Stimulated activated CD4-positive, alpha-beta T cell treated with anti-CD3 and anti-CD28 coated beads, Interleukin-12 subunit alpha, Interleukin-12 subunit beta, amount 100 ng/mL, for 4 hours (primary cell): ENCODE data around the gene CBLC.

Source experiments
- DNase-seq: peaks from one replicate; pipeline ENCODE4 v3.0.0-alpha.2; 2020

CBLC gene

GRCh38 chr19:44803442-44804428 lies 26.0 kb downstream of the CBLC start:
- no peak for DNase-seq

GRCh38 chr19:44806291-44806690 lies 28.6 kb downstream of the CBLC start:
- DNase-seq, result no peak

- no peak for DNase-seq
Measured at GRCh38 chr19:44807162-44807561, 29.5 kb downstream of the CBLC start.

DNA sequence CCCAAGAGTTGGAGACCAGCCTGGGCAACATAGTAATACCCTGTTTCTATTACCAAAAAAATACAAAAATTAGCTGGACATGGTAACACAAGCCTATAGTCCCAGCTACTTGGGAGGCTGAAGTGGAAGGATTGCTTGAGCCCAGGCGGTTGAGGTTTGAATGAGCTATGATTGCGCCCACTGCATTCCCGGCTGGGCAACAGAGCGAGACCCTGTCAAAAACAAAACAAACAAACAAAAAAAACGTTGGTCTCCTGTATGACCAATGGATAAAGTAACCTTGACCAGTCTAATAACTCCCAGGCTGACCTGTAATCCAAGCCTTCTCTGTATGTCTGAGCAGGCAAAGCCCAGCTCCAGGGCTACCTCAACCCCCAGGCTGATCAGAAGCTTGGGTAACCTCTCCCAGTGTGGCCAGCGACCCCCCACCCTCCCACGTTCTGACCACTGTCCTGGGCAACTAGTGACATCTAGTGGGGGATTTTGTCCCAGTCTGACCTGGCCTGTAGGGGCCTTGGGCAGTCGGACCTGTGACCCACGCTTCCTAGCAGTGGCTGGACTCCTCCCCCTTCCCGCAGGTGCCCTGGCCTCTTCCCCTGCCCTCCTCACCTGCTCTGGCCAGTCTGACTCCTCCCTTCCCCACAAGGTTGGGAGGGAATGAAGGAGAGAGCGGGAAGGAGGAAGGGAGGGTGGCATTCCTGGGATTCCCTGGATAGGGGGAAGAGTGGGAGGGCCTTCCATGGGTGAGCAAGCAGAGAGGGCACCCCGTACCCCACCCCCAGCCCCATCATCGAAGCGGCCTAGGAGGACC lies 30.2 kb downstream of the CBLC start:
- no peak for DNase-seq

- no peak for DNase-seq
Measured at GRCh38 chr19:44808463-44809371, 31.0 kb downstream of the CBLC start, which contains the start of gene BCAM. Gene BCAM (plus strand): TSS chr19:44809103. CDS start chr19:44809125, 22 bp downstream.

- DNase-seq, result no peak
Measured at GRCh38 chr19:44809577-44810233, 32.0 kb downstream of the CBLC start.

- DNase-seq, result no peak
Measured at GRCh38 chr19:44810234-44811121, 32.8 kb downstream of the CBLC start.

- DNase-seq, result no peak
Measured at GRCh38 chr19:44811122-44811419, 33.4 kb downstream of the CBLC start.

GRCh38 chr19:44812142-44812718 lies 34.5 kb downstream of the CBLC start:
- no peak for DNase-seq

GRCh38 chr19:44813070-44813840 lies 35.6 kb downstream of the CBLC start:
- no peak for DNase-seq

DNA sequence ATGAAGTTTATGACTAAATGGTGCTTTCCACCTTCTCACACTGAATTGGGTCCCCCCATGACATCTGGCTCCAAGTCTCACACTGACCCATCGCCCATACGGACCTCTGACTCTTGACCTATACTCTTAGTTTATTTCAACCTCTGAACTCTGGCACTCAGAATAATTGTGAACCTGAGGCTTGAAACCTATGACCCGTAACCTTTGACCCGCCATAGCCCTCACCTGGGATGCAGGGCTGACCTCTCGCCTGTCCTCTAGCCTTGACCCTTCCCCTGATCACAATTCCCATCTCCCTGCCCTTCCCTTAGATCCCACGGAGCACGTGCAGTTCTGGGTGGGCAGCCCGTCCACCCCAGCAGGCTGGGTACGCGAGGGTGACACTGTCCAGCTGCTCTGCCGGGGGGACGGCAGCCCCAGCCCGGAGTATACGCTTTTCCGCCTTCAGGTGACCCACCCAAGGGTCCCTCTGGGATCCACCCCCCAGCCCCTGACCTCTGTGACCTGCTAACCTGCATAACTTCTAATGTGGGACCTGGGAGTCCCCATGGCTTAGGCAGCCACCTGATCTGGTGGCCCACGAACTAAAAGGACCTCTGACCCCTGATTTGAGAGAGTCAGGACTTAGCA lies 36.3 kb downstream of the CBLC start:
- DNase-seq, result no peak

- DNase-seq, result no peak
Measured at GRCh38 chr19:44814517-44814916, 36.8 kb downstream of the CBLC start.

DNA sequence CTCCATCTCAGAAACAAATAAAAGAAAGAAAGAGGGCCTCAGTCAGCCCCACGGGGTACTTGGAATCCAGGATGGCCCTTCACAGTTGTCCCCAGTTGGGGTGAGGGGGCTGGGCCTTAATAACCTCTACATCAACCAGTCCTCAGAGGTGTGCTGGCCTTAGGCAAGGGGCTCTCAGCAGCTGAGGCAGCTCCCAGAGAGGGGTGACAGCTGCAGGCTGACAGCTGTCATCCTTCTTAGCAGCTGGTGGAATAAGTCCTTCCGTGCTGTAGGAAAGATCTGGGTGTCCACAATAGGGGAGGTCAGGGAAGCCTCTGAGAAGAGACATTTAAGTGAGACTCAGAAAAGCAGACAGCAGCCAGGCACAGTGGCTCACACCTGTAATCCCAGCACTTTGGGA lies 38.6 kb downstream of the CBLC start:
- DNase-seq, result no peak

GRCh38 chr19:44817725-44818465 lies 40.2 kb downstream of the CBLC start:
- DNase-seq, result no peak

- no peak for DNase-seq
Measured at GRCh38 chr19:44818466-44819031, 40.9 kb downstream of the CBLC start.

GRCh38 chr19:44819246-44819832 lies 41.6 kb downstream of the CBLC start:
- DNase-seq, result no peak

DNA sequence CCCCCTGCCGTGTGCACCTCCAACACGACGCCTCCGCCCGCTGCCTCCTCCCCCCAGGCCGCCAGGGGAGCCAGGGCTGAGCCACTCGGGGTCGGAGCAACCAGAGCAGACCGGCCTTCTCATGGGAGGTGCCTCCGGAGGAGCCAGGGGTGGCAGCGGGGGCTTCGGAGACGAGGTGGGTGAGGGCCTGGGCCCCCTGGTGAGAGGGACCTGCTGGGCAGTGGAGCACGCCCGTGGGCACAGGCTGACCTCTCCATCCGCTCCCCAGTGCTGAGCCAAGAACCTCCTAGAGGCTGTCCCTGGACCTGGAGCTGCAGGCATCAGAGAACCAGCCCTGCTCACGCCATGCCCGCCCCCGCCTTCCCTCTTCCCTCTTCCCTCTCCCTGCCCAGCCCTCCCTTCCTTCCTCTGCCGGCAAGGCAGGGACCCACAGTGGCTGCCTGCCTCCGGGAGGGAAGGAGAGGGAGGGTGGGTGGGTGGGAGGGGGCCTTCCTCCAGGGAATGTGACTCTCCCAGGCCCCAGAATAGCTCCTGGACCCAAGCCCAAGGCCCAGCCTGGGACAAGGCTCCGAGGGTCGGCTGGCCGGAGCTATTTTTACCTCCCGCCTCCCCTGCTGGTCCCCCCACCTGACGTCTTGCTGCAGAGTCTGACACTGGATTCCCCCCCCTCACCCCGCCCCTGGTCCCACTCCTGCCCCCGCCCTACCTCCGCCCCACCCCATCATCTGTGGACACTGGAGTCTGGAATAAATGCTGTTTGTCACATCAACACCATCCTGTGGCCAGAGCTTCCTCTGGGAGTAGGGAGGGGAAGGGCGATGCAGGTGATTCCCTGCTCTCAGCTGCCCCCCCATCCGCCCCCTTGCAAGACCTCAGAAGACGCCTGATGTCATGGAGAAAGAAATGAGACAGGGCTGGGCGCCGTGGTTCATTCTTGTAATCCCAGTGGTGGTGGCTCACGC lies 43.2 kb downstream of the CBLC start:
- no peak for DNase-seq
